ENCODE data around the gene TMEM37. TPM values are rescaled to one million over a fixed set of nuclear protein-coding genes. Genes with fewer than 3 reads are reported as not detected.

Gene TMEM37
- total and polyA plus RNA-seq, 9 of the 15 experiments (the other 6 are each of a cell fraction or from before 2014, with no cell fraction given) = 0.03 to 0.64 (median 0.31) TPM; not detected in 1

DNA sequence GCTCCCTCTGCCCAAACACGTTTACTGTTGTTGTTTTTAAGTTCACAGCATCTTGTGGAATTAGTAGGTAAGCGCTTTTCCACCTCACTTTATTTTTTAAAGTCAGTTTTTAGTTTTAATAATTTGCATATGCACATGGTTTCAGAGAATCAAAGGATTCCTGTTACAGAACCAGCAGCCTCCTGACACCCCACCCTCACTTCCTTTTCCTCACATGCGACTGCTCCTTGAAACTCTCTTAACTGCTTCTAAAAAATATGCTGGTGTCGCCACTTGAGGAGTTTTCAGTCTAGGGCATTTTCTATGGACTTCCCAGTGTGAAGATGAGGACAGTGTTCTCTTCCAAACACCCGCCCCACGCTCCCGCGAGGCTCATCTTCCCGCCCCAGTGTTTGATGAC, 14.4 kb downstream of the TMEM37 start:
- H3K9me3 ChIP-seq (replicated peaks; ENCODE audit: control insufficient read depth, insufficient read depth, low read depth, low read length) = no peaks in the 10 kb centered on the region
- H3K9ac ChIP-seq (ENCODE audit: insufficient read depth in 1 of 2, low read depth in 2 of 2, low read length in 2 of 2) = no peak overlapping the region
- H3K79me2 ChIP-seq (ENCODE audit: control insufficient read depth, insufficient read depth, low read length) = no peaks in the 10 kb centered on the region
- 2% methylated on average over 9 of the region's 9 CpGs for WGBS (ENCODE audit: insufficient coverage, low coverage, missing lambda C conversion rate)
- no peak overlapping the region for H3K27ac ChIP-seq (ENCODE audit: extremely low read depth, low read depth, low read length)
- no peaks in the 10 kb centered on the region for H3K9me1 ChIP-seq (ENCODE audit: control insufficient read depth, insufficient read depth, low read length)
- intact Hi-C loops (cut with micrococcal nuclease) = loop anchor here (5.0 kb wide), 1 partner anchor 34 kb away; no protein-coding TSS in a partner anchor
- no peak overlapping the region for H3K4me3 ChIP-seq
- DNase-seq (ENCODE audit: extremely low read depth in 1 of 4, low spot score in 3 of 4) = no peak
- H4K20me1 ChIP-seq (replicated peaks; ENCODE audit: control insufficient read depth, insufficient read depth, low read length) = peaks cover 6% of the 10 kb centered on the region; the same call in 1 of the 2 replicates
- no peak overlapping the region; the same call in 1 of the 2 replicates for H2AFZ ChIP-seq (ENCODE audit: low read depth, low read length)
- no peak overlapping the region for H3K4me2 ChIP-seq (ENCODE audit: insufficient read depth, low read length)
- CTCF ChIA-PET (ENCODE audit: low intra/inter-chr PET ratio) = no interaction called here
- no peak for ATAC-seq
- no TSS peak for BruUV-seq (replicated peaks)
- no peaks in the 10 kb centered on the region for H3K4me1 ChIP-seq (replicated peaks in 1 of 2; ENCODE audit: control insufficient read depth in 2 of 2, insufficient read depth in 2 of 2, low read length in 2 of 2)
- no peak for FAIRE-seq
- POLR2A ChIA-PET = interaction anchor here (0.6 to 0.7 kb wide), 2 partner anchors 8 to 43 kb away, joined by 3 to 4 read pairs; no protein-coding TSS in a partner anchor
- H3K36me3 ChIP-seq (ENCODE audit: control insufficient read depth, insufficient read depth, low read length) = no peaks in the 10 kb centered on the region
- in situ Hi-C loops (cut with MboI) = no loop called here
- H3K27me3 ChIP-seq (ENCODE audit: control insufficient read depth in 2 of 2, insufficient read depth in 2 of 2, low read length in 2 of 2) = peaks cover 23 to 53% of the 10 kb centered on the region in 2 experiments
- TF ChIP-seq, protein P1, sequence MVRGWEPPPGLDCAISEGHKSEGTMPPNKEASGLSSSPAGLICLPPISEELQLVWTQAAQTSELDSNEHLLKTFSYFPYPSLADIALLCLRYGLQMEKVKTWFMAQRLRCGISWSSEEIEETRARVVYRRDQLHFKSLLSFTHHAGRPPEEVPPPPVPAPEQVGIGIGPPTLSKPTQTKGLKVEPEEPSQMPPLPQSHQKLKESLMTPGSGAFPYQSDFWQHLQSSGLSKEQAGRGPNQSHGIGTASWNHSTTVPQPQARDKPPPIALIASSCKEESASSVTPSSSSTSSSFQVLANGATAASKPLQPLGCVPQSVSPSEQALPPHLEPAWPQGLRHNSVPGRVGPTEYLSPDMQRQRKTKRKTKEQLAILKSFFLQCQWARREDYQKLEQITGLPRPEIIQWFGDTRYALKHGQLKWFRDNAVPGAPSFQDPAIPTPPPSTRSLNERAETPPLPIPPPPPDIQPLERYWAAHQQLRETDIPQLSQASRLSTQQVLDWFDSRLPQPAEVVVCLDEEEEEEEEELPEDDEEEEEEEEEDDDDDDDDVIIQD (CRISPR knock-in tag; IDR thresholded peaks at IDR 0.05) = no peak
- TF ChIP-seq ZNF232 (CRISPR knock-in tag; IDR thresholded peaks at IDR 0.05) = no peak
- TF ChIP-seq, protein P2, sequence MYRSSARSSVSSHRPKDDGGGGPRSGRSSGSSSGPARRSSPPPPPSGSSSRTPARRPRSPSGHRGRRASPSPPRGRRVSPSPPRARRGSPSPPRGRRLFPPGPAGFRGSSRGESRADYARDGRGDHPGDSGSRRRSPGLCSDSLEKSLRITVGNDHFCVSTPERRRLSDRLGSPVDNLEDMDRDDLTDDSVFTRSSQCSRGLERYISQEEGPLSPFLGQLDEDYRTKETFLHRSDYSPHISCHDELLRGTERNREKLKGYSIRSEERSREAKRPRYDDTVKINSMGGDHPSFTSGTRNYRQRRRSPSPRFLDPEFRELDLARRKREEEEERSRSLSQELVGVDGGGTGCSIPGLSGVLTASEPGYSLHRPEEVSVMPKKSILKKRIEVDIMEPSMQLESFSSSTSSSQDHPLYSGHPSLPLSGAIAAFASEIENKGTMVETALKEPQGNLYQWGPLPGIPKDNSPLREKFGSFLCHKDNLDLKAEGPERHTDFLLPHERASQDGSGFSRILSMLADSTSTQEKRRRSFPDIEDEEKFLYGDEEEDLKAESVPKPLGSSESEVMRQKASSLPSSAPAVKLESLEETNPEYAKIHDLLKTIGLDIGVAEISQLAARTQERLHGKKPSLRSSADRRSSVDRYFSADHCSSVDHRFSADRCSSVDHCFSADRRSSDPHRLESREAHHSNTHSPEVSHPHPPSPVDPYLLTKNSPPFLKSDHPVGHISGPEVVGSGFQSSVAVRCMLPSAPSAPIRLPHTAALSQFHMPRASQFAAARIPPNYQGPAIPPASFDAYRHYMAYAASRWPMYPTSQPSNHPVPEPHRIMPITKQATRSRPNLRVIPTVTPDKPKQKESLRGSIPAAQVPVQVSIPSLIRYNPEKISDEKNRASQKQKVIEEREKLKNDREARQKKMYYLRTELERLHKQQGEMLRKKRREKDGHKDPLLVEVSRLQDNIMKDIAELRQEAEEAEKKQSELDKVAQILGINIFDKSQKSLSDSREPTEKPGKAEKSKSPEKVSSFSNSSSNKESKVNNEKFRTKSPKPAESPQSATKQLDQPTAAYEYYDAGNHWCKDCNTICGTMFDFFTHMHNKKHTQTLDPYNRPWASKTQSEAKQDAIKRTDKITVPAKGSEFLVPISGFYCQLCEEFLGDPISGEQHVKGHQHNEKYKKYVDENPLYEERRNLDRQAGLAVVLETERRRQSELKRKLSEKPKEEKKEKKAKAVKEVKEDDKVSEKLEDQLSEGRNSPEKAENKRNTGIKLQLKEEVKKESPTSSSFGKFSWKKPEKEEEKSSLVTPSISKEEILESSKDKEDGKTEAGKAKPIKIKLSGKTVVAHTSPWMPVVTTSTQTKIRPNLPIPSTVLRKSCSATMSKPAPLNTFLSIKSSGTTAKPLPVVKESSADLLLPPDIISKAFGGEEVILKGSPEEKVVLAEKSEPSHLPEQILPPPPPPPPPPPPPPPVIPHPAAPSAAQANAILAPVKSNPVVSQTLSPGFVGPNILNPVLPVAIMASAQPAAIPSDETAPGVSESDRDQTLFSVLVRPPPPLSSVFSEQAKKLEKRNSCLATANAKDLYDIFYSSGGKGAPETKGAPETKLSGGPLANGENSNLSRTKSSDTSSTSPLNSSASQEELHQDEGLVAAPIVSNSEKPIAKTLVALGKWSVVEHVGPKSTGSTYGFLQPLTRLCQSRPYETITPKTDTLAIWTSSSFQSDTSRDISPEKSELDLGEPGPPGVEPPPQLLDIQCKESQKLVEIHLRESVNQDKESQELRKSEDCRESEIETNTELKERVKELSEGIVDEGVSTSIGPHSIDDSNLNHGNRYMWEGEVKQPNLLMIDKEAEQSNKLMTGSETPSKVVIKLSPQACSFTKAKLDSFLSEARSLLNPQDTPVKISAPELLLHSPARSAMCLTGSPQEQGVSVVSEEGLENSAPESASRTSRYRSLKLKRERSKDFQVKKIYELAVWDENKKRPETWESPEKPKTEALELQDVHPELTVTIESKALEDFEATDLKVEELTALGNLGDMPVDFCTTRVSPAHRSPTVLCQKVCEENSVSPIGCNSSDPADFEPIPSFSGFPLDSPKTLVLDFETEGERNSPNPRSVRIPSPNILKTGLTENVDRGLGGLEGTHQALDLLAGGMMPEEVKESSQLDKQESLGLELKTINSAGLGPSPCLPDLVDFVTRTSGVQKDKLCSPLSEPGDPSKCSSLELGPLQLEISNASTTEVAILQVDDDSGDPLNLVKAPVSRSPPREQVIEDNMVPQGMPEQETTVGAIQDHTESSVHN (IDR thresholded peaks at IDR 0.05; ENCODE audit: borderline replicate concordance in 1 of 2, low read depth in 1 of 2) = no peak
- TF ChIP-seq NONO (IDR thresholded peaks at IDR 0.05; ENCODE audit: low read depth in 2 of 2, low read length in 1 of 2) = no peak
- TF ChIP-seq STAT5B (CRISPR knock-in tag; IDR thresholded peaks at IDR 0.05) = no peak
- TF ChIP-seq, protein P3, sequence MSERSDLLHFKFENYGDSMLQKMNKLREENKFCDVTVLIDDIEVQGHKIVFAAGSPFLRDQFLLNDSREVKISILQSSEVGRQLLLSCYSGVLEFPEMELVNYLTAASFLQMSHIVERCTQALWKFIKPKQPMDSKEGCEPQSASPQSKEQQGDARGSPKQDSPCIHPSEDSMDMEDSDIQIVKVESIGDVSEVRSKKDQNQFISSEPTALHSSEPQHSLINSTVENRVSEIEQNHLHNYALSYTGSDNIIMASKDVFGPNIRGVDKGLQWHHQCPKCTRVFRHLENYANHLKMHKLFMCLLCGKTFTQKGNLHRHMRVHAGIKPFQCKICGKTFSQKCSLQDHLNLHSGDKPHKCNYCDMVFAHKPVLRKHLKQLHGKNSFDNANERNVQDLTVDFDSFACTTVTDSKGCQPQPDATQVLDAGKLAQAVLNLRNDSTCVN (CRISPR knock-in tag; IDR thresholded peaks at IDR 0.05) = no peak
- TF ChIP-seq SLC30A9 (CRISPR knock-in tag; IDR thresholded peaks at IDR 0.05) = no peak
- TF ChIP-seq SAFB2 (IDR thresholded peaks at IDR 0.05; ENCODE audit: borderline replicate concordance, low read depth, low read length, severe bottlenecking) = no peak
- no peak for TF ChIP-seq ZFPM2 (CRISPR knock-in tag; IDR thresholded peaks at IDR 0.05)
- TF ChIP-seq ZNF140 (CRISPR knock-in tag; IDR thresholded peaks at IDR 0.05) = no peak
- no peak for TF ChIP-seq HNRNPH1 (optimal IDR thresholded peaks at IDR 0.05; ENCODE audit: low read depth, low read length)

Measured in K562 (cell line).